ENCODE measurements around the gene C3orf80.

The C3orf80 gene

DNA sequence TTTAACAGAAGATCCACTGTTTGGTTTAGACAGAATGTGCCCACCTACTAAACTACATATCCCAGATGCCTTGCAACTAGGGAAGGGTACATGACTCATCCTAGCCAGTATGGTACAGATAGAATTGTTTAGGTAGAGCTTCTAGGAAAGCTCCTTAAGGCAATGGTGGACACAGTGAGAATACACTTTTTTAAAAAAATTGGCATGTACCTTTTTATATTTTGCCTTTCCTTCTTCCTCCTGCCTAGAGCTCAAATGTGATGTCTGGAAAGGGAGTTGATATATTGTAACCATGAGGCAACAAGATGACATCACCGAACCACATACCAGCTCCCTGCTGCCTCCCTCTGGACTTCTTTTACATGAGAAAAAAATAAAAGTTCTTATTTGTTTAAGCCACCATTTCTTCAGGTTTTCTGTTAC is 14.4 kb upstream of the C3orf80 start:
- Histone ChIP-seq H4K91ac (ENCODE audit: low read depth, low read length, poor library complexity) (no peak overlapping the region), H2AK5ac (ENCODE audit: low read depth, low read length) (no peak overlapping the region), H3K36me3 (replicated peaks in 1 of 2; ENCODE audit: control insufficient read depth in 2 of 2, insufficient read depth in 2 of 2, low read length in 2 of 2) (no peaks in the 10 kb centered on the region), H2BK12ac (ENCODE audit: low read length) (no peak overlapping the region), H3K9ac (ENCODE audit: low read depth, low read length, poor library complexity) (no peak overlapping the region), H3K4me3 (ENCODE audit: low read length in 2 of 2) (no peak overlapping the region), H4K8ac (ENCODE audit: low read depth, low read length) (no peak overlapping the region), H3K9me3 (replicated peaks in 1 of 2; ENCODE audit: control insufficient read depth in 2 of 2, insufficient read depth in 1 of 2, low read depth in 1 of 2, low read length in 2 of 2) (no peaks in the 10 kb centered on the region), H2BK5ac (ENCODE audit: low read length) (no peak overlapping the region), H3K14ac (ENCODE audit: low read length) (no peak overlapping the region), H3K4ac (ENCODE audit: low read length) (no peak overlapping the region), H3K23ac (ENCODE audit: low read depth, low read length, poor library complexity) (no peak overlapping the region), H3K18ac (ENCODE audit: low read length) (no peak overlapping the region), H3K4me1 (ENCODE audit: control insufficient read depth in 2 of 2, insufficient read depth in 1 of 2, low read depth in 1 of 2, low read length in 2 of 2) (no peaks in the 10 kb centered on the region), H2AFZ (ENCODE audit: low read length) (no peak overlapping the region), H2BK15ac (ENCODE audit: low read length) (no peak overlapping the region), H3K27ac (replicated peaks; ENCODE audit: low read length) (no peak overlapping the region), H3K4me2 (ENCODE audit: insufficient read depth, low read length, poor library complexity, severe bottlenecking) (no peak overlapping the region), H2BK120ac (ENCODE audit: low read depth, low read length) (no peak overlapping the region), H3K27me3 (ENCODE audit: control insufficient read depth in 3 of 3, insufficient read depth in 3 of 3, low read depth in 1 of 3, low read length in 3 of 3) (peaks cover 0 to 7% (median 2%) of the 10 kb centered on the region in 3 experiments), H3K79me1 (ENCODE audit: low read depth, low read length) (no peaks in the 10 kb centered on the region)
- no peak for DNase-seq (ENCODE audit: low spot score)
- no CpG with 5 or more reads among the region's 1 CpG for WGBS, 2 donors (ENCODE audit: extremely low coverage in 2 of 2, insufficient read length in 2 of 2, insufficient replicate concordance in 1 of 2)

- H3K4me2 ChIP-seq (ENCODE audit: insufficient read depth, low read length, poor library complexity, severe bottlenecking): no peak overlapping the region
- no peaks in the 10 kb centered on the region for H3K79me1 ChIP-seq (ENCODE audit: low read depth, low read length)
- H2BK5ac ChIP-seq (ENCODE audit: low read length): no peak overlapping the region
- H4K8ac ChIP-seq (ENCODE audit: low read depth, low read length): no peak overlapping the region
- H3K36me3 ChIP-seq (replicated peaks in 1 of 2; ENCODE audit: control insufficient read depth in 2 of 2, insufficient read depth in 2 of 2, low read length in 2 of 2): no peaks in the 10 kb centered on the region
- no peak overlapping the region for H3K18ac ChIP-seq (ENCODE audit: low read length)
- H2BK12ac ChIP-seq (ENCODE audit: low read length): no peak overlapping the region
- no peak overlapping the region for H2BK120ac ChIP-seq (ENCODE audit: low read depth, low read length)
- no peak overlapping the region for H2BK15ac ChIP-seq (ENCODE audit: low read length)
- no peak overlapping the region for H3K4ac ChIP-seq (ENCODE audit: low read length)
- no peak for DNase-seq (ENCODE audit: low spot score)
- no peak overlapping the region for H3K23ac ChIP-seq (ENCODE audit: low read depth, low read length, poor library complexity)
- peaks cover 0 to 19% (median 0%) of the 10 kb centered on the region in 3 experiments for H3K27me3 ChIP-seq (ENCODE audit: control insufficient read depth in 3 of 3, insufficient read depth in 3 of 3, low read depth in 1 of 3, low read length in 3 of 3)
- WGBS, 2 donors (ENCODE audit: extremely low coverage in 2 of 2, insufficient read length in 2 of 2, insufficient replicate concordance in 1 of 2): no CpG with 5 or more reads among the region's 1 CpG
- H3K9me3 ChIP-seq (replicated peaks in 1 of 2; ENCODE audit: control insufficient read depth in 2 of 2, insufficient read depth in 1 of 2, low read depth in 1 of 2, low read length in 2 of 2): no peaks in the 10 kb centered on the region
- H2AFZ ChIP-seq (ENCODE audit: low read length): no peak overlapping the region
- no peak overlapping the region for H3K4me3 ChIP-seq (ENCODE audit: low read length in 2 of 2)
- H2AK5ac ChIP-seq (ENCODE audit: low read depth, low read length): no peak overlapping the region
- no peak overlapping the region for H3K27ac ChIP-seq (replicated peaks; ENCODE audit: low read length)
- H3K9ac ChIP-seq (ENCODE audit: low read depth, low read length, poor library complexity): no peak overlapping the region
- H3K14ac ChIP-seq (ENCODE audit: low read length): no peak overlapping the region
- H3K4me1 ChIP-seq (ENCODE audit: control insufficient read depth in 2 of 2, insufficient read depth in 1 of 2, low read depth in 1 of 2, low read length in 2 of 2): peaks cover 0 to 6% of the 10 kb centered on the region in 2 donors
- no peak overlapping the region for H4K91ac ChIP-seq (ENCODE audit: low read depth, low read length, poor library complexity)
These were observed 12.0 kb upstream of the C3orf80 start for GRCh38 chr3:160213191-160213590.

GRCh38 chr3:160217675-160218074 is 7.5 kb upstream of the C3orf80 start:
- Histone ChIP-seq H3K18ac (ENCODE audit: low read length) (no peak overlapping the region), H2BK12ac (ENCODE audit: low read length) (no peak overlapping the region), H3K27me3 (ENCODE audit: control insufficient read depth in 3 of 3, insufficient read depth in 3 of 3, low read depth in 1 of 3, low read length in 3 of 3) (peaks cover 0 to 57% (median 0%) of the 10 kb centered on the region in 3 experiments), H3K9me3 (replicated peaks in 1 of 2; ENCODE audit: control insufficient read depth in 2 of 2, insufficient read depth in 1 of 2, low read depth in 1 of 2, low read length in 2 of 2) (no peaks in the 10 kb centered on the region), H4K91ac (ENCODE audit: low read depth, low read length, poor library complexity) (no peak overlapping the region), H4K8ac (ENCODE audit: low read depth, low read length) (no peak overlapping the region), H2BK5ac (ENCODE audit: low read length) (no peak overlapping the region), H2BK15ac (ENCODE audit: low read length) (no peak overlapping the region), H3K36me3 (replicated peaks in 1 of 2; ENCODE audit: control insufficient read depth in 2 of 2, insufficient read depth in 2 of 2, low read length in 2 of 2) (no peaks in the 10 kb centered on the region), H3K4me2 (ENCODE audit: insufficient read depth, low read length, poor library complexity, severe bottlenecking) (no peak overlapping the region), H3K79me1 (ENCODE audit: low read depth, low read length) (no peaks in the 10 kb centered on the region), H3K4me1 (ENCODE audit: control insufficient read depth in 2 of 2, insufficient read depth in 1 of 2, low read depth in 1 of 2, low read length in 2 of 2) (peaks cover 0 to 6% of the 10 kb centered on the region in 2 donors), H3K4ac (ENCODE audit: low read length) (no peak overlapping the region), H2AFZ (ENCODE audit: low read length) (no peak overlapping the region), H3K4me3 (ENCODE audit: low read length in 2 of 2) (no peak overlapping the region), H3K23ac (ENCODE audit: low read depth, low read length, poor library complexity) (no peak overlapping the region), H2AK5ac (ENCODE audit: low read depth, low read length) (no peak overlapping the region), H2BK120ac (ENCODE audit: low read depth, low read length) (no peak overlapping the region), H3K9ac (ENCODE audit: low read depth, low read length, poor library complexity) (no peak overlapping the region), H3K27ac (replicated peaks; ENCODE audit: low read length) (no peak overlapping the region), H3K14ac (ENCODE audit: low read length) (no peak overlapping the region)
- no CpG with 5 or more reads among the region's 4 CpGs for WGBS, 2 donors (ENCODE audit: extremely low coverage in 2 of 2, insufficient read length in 2 of 2, insufficient replicate concordance in 1 of 2)
- no peak for DNase-seq (ENCODE audit: low spot score)

- H2BK15ac ChIP-seq (ENCODE audit: low read length): no peak overlapping the region
- no peak overlapping the region for H2BK12ac ChIP-seq (ENCODE audit: low read length)
- H3K4ac ChIP-seq (ENCODE audit: low read length): no peak overlapping the region
- H2BK5ac ChIP-seq (ENCODE audit: low read length): no peak overlapping the region
- H3K14ac ChIP-seq (ENCODE audit: low read length): no peak overlapping the region
- H3K27ac ChIP-seq (replicated peaks; ENCODE audit: low read length): no peak overlapping the region
- no peaks in the 10 kb centered on the region for H3K79me1 ChIP-seq (ENCODE audit: low read depth, low read length)
- H3K4me2 ChIP-seq (ENCODE audit: insufficient read depth, low read length, poor library complexity, severe bottlenecking): no peak overlapping the region
- no peaks in the 10 kb centered on the region for H3K9me3 ChIP-seq (replicated peaks in 1 of 2; ENCODE audit: control insufficient read depth in 2 of 2, insufficient read depth in 1 of 2, low read depth in 1 of 2, low read length in 2 of 2)
- WGBS, 2 donors (ENCODE audit: extremely low coverage in 2 of 2, insufficient read length in 2 of 2, insufficient replicate concordance in 1 of 2): no CpG with 5 or more reads among the region's 3 CpGs
- H4K91ac ChIP-seq (ENCODE audit: low read depth, low read length, poor library complexity): no peak overlapping the region
- no peak overlapping the region for H3K9ac ChIP-seq (ENCODE audit: low read depth, low read length, poor library complexity)
- H3K4me3 ChIP-seq (ENCODE audit: low read length in 2 of 2): no peak overlapping the region
- no peak overlapping the region for H2AK5ac ChIP-seq (ENCODE audit: low read depth, low read length)
- H2AFZ ChIP-seq (ENCODE audit: low read length): no peak overlapping the region
- H3K27me3 ChIP-seq (ENCODE audit: control insufficient read depth in 3 of 3, insufficient read depth in 3 of 3, low read depth in 1 of 3, low read length in 3 of 3): peaks cover 0 to 62% (median under 1%) of the 10 kb centered on the region in 3 experiments
- H3K36me3 ChIP-seq (replicated peaks in 1 of 2; ENCODE audit: control insufficient read depth in 2 of 2, insufficient read depth in 2 of 2, low read length in 2 of 2): no peaks in the 10 kb centered on the region
- H3K4me1 ChIP-seq (ENCODE audit: control insufficient read depth in 2 of 2, insufficient read depth in 1 of 2, low read depth in 1 of 2, low read length in 2 of 2): peaks cover 0 to 6% of the 10 kb centered on the region in 2 donors
- no peak overlapping the region for H3K18ac ChIP-seq (ENCODE audit: low read length)
- DNase-seq (ENCODE audit: low spot score): no peak
- no peak overlapping the region for H3K23ac ChIP-seq (ENCODE audit: low read depth, low read length, poor library complexity)
- no peak overlapping the region for H4K8ac ChIP-seq (ENCODE audit: low read depth, low read length)
- no peak overlapping the region for H2BK120ac ChIP-seq (ENCODE audit: low read depth, low read length)
These were observed 7.1 kb upstream of the C3orf80 start for GRCh38 chr3:160218136-160218535.
